Skin of body (tissue), 2 donors: ENCODE results near the gene MYOM3. TPM values are rescaled to one million over a fixed set of nuclear protein-coding genes. Genes with fewer than 3 reads are reported as not detected.
"Not testable (repeated sequence)": the region's sequence is repeated elsewhere in the genome, so short reads cannot be mapped to it uniquely, and the experiment has no call there.

Experiments used
- DNase-seq: peaks from one replicate; lab custom pipeline; 2025; lab: John Stamatoyannopoulos, UW
- total RNA-seq: library from RNA; depleted of rRNA; stranded (reverse); fragments of >200 nt; gene quantifications from one replicate; pipeline ENCODE4 v1.2.3, GENCODE V29; 2014

The MYOM3 gene
- total RNA-seq, 1 donor from 2014 or later = 32.7 TPM

DNA sequence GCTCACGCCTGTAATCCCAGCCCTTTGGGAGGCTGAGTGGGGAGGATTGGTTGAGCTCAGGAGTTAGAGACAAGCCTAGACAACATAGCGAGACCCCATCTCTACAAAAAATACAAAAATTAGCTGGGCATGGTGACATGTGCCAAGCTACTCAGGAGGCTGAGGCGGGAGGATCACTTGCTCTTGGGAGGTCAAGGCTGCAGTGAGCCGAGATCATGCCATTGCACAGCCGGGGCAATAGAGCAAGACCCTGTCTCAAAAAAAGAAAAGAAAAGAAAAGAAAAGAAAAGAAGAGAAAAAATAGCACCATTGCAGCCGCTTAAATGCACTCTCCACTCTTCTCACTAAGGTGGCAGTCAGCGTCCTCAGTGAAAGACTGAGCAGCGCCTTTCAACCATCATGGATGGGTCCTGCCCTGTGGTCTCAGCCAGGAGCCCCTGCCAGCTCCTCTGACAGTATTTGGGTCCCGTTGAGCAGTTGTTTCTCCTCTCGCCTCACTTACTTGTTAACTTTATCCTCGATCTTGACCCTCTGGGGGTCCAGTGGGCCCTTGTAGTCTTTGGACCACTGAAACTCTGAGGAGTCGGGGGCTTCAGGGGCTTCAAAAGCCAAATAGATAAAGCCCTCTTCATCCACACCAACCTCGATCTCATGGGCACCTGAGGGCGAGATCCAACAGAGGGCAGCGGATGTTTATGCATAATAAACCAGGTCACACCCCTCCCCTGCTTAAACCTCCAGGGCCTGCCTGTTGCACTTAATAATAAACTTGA, 36.9 kb downstream of the MYOM3 start:
- DNase-seq = no peak

DNA sequence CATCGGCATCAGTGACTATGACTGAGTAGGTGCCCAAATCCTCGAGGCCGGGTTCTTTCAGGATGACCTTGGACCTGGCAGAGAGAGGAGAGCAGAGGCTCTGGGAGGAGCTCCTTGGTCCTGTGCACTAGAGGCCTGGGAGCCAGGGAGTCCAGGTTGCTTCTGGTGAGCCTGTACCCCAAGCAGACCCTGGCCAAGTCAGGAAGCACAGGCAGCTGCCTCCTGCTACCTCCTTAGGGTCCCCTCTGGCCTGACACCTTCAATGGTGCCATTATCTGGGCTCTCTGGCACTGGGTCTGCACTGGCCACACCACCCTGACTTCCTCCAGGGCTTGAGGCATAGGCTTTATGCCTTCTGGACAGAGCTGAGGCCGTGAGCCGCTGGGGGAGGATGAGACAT, 37.7 kb downstream of the MYOM3 start:
- no peak for DNase-seq

DNA sequence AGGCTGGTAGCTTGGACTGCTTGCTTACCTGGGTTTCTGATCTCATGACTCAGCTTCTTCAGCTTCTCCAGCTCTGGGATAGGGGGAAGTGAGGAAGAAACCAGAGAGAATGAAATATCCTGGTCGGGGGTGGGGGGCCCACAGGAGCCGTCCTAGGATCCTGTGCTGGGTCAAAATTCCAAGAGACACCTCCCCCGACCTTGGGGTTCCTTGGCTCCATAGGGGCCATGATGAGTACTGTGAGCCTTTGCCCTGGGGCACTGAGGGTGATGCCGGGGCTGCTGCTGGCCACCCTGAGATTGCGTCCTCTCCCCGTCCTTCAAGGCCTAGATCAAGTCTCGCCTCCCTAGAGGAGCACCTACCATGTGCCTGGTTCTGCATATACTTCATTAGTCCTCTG, 40.0 kb downstream of the MYOM3 start:
- DNase-seq = no peak

DNA sequence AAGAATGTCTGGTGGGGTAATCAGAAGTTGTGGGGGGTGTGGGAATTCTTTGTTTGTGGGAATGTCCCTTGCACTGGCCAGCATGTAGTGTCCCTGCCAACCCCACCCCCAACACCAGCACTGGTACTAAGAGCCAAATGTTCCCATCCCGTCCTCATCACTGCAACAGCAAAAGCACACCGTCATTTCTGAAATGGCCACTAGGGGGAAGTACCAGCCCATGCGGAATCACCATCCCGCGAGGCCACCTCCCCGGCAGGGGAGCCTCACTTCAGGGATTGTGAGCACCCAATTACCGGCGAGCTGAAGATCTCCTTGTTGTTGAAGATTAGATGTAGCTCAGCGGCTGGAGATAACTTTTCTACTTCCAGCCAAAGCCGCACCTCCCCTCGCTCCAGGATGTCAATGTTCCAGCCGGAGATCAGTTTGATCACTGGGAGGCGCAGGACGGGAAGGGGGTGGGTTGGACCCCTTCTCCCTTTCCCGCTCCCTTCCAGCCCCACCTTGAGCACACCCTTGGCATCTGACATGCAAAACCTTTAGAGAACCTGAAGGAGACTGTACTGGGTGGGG, 41.0 kb downstream of the MYOM3 start:
- DNase-seq = peak; percentile 19

DNA sequence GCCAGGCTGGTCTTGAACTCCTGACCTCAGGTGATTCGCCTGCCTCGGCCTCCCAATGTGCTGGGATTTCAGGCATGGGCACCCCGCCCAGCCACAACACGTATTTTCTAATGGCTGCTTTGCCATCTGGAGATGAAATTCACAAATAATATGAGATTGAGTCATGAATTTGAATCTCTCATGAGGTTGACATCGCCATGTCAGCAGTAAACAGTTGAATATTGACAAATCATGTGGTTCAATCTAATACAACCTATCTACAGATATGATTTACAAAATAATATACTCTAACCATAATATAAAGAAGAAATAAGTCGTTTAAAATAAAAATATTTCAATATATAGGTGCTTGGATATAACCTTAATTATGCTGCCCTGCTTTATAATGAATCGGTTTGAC, 42.1 kb downstream of the MYOM3 start:
- no peak for DNase-seq

DNA sequence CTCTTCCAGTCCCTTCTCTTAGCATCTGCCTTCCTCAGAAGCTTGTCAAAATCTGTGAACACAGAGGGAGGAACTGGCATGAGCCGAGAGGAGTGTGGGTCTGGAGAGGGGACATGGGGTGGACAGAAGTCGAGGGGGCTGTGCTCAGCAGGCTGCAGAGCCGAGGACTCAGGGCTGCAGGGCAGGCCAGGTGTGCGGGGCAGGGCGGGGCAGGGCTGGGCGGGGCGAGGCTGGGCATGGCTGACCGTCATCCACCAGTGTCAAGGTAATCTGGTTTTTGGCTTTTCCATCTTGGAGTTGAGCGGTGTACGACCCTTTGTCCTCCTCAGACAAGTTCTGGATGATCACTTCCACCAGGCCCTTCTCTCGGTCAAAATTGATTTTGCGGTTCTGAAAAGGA, 44.0 kb downstream of the MYOM3 start:
- DNase-seq = no peak

DNA sequence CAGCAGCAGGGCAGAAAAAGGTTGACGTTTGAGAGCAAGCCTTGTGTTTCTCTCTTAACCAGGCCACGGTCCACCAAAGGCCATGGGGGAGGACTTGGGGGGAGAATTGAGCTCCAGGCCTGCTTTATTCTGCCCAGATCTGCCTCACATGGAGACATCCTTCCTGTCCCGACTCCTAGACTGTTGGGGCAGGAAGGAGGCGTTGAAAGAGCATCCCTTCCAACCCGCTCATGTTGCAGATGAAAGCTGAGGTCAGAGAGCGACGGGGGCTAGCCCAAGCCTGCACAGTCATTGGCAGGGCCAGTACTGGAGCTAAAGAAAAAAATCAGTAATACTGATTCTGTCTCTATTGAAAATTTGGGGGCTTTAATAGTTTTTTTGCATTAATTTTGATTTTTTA, 46.6 kb downstream of the MYOM3 start:
- no peak for DNase-seq

DNA sequence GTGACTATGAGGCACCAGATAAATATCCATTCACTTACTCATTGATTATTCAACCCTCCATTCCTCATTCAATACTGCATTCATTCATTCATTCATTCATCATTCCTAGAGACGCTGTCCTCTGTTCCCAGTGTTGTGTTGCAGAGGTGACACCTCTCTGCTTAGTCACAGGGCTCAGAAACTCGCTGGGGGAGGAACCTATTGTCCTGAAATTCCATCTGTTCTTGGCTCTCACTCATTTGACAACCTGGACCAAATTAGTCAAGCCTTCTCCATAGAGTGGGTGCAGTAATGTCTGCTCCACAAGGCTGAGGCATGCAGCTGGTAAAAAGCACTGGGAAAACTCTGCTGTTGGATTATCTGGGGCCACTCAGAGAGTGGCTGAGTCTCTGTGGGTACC, 49.7 kb downstream of the MYOM3 start:
- DNase-seq = no peak

DNA sequence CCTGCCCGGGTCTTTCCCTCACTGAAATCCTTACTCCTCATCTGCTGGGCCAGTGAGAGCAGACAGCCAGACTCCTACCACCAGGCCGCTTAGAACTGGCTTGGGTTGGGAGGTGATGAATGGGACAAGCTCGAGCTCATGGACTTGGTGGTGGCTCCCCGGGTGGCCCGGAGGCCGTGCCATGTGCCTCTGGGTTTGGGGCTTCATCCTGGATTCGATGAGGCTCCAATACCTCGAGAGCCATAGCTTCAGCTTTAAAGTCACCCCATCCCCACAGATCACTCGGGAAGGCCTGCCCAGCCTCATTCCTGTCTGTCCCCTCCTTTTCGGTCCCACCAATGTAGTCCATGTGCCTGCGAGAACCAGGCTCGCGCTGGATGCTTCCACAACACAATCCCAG, 51.5 kb downstream of the MYOM3 start:
- DNase-seq = no peak

DNA sequence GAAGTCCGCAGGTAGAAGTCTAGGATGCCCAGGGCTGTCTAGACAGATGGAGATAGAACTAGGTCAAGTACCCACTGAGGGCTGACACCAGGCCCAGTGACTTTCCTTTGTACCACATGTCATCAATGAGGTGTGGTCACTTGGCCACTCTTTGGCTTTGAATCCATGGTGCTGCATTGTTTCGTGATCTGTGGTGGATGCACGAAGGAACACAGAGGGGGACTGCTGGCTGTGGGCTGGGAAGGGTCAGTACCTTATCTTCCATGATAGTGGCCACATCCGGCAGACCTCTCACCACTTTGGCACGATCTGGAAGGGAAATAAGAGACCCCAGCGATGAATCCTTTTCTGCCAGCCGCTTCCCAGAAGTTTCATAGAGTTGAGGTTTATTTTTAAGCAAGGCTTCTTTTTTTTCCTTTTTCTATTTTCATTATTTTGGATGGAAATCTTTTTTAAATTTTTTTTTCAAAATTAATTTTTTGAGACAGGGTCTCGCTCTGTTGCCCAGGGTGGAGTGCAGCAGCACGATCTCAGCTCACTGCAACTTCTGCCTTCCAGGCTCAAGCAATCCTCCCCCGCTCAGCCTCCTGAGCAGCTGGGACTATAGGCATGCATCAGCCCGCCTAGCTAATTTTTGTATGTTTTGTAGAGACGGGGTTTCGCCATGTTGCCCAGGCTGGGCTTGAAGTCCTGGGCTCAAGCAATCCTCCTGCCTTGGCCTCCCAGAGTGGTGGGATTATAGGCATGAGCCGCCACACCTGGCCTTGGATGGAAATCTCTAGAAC, 53.1 kb downstream of the MYOM3 start:
- DNase-seq = no peak

DNA sequence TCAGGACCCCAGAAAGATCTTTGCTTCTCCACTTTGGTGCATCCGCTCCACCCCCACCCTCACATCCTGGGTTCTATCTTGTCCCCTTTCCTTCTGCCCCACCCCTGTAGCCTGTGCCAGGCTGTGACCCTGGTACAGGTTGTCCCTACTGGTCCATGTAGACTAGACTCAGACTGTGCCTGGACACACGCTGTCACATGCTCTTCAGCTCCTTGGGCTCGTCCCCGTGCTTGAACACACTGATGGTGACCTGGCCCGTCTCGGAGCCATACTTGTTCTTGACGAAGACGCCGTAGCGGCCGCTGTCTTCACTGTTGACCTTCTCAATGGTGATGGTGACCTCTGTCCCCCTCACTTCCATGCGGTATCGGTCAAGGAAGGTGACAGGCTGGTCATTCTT, 54.8 kb downstream of the MYOM3 start:
- no peak for DNase-seq

DNA sequence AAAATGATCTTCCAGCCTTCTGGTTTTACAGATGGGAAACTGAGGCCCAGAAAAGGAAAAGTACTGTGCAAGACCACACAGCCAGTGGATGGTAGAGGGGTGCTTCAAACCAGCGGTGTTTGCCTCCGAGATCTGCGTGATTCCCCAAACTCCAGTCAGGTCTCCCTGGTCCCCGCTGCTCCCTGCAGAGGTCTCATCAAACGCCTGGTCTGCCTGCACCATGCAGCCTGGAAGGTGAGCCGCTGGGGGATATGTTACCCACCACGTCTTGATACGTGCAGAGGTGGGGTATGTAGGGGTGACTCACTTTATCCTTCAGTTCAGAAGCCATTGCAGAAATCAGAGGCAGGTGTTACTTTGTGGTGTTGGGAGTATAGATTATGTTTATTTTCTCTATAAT, 56.3 kb downstream of the MYOM3 start:
- DNase-seq = no peak

DNA sequence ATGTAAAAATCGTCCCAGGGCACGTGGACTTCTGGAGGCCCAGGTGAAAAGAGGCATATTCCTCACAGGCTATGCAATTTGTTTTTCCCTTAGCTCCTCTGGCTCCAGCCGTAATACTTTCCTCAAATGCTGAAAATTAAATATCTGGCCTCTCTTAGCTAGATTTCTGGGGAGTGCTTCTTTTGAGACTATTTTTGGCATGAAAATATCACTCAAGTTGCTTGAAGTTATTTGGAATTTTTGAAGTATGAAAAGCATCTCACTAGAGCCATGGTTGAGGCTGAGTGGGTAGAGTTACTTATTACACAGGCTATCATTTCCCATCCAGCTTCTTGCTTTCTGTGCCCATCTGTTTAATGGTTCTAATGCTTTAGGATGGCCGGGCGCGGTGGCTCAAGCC, 59.7 kb downstream of the MYOM3 start:
- no peak for DNase-seq

DNA sequence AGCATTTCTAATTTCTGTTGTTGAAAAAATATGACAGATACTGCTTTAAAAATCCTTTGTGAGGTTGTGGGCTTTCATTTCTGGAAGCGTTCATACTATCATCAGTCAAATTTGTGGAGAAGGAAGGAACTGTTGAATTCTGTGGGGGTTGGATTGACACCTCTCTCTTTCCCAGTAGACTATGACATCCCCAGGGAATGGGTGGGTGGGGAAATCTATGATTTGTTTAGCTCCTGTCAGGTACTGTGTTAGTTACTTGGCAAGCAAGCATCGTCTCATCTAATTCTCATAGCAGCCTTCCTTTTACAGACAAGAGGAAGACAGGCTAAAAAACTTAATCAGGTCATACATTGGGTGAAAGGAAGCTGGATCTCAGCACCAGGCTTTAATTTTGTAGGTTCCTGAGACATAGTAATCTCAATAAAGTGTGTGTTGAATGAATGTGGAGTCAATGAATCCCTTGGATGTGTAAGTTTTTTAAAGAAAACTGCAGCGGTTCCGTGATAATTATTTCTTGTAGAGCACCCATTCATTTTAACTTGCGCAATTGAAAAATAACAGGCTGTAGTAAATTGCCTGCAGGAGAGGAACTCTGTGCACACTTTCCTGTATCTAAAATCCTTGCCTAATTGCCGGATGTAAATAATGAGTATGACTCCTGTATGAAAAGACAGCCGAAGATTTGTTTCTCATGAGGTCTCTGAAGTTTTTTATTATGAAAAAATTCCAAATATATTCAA, 60.6 kb downstream of the MYOM3 start:
- no peak for DNase-seq

DNA sequence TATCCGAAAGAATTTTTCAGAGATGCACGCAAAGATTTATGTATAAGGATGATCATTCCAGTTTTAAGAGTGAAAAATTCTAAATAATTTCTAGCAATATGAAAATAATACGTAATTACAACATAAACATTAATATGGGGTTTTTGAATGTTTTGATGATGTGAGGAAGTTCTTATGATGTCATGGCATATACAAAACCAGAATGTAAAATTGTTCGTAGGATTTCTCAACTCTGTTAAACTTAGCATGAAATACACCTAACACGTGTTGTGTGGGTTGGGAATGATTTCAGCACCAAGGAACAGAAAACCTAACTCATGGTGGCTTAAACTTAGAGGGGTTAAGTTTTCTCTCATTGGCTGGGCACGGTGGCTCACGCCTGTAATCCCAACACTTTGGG, 62.2 kb downstream of the MYOM3 start:
- DNase-seq = no peak

DNA sequence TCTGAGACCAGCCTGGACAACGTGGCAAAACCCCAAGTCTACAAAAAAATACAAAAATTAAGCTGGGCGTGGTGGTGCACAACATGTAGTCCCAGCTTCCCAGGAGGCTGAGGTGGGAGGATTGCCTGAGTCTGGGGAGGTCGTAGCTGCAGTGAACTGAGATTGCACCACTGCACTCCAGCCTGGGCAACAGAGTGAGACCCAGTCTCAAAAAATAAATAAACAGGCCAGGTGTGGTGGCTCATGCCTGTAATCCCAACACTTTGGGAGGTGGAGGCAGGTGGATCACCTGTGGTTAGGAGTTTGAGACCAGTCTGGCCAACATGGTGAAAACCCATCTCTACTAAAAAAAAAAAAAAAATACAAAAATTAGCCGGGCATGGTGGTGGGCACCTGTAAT, 63.0 kb downstream of the MYOM3 start:
- DNase-seq = not testable (repeated sequence)

DNA sequence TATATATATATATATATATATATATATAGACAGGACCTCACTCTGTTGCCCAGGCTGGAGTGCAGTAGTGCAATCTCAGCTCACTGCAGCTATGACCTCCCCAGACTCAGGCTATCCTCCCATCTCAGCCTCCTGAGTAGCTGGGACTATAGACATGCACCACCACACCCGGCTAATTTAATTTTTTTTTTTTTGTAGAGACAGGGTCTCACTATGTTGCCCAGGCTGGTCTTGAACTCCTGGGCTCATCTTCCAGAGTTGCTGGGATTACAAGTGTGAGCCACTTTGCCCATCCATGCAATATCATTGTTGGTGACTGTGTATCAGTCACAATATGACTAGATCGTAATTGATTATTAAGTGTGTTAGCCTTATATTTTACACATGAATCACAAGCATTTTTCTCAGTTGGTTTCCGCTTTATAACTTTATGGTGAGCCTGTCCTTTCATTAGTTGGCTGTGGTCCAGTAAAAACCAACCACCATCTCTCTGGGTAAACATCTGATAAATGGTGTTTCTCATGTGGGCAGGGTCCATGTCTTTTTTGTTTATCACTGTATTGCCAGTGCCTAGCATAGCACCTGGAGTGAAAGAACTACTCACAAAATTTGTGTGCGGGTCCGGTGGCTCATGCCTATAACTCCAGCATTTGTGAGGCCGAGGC, 63.6 kb downstream of the MYOM3 start:
- DNase-seq = no peak

DNA sequence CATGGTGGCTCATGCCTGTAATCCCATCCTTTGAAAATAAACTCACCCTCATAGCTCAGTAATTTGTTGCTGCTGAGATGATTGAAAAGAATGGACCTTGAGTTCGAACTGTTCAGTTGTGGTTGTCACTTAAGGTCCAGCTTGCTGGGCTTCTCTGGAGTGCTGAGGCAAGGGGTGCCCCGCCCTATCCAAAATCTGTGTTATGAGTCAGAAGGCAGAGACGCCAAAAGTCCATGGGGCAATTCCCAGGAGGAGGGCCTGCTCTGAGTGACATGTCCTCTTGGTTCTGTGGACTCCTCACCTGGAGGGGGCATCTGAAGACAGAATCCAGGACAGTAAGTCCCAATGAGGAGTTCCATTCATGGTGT, 64.8 kb downstream of the MYOM3 start:
- no peak for DNase-seq

DNA sequence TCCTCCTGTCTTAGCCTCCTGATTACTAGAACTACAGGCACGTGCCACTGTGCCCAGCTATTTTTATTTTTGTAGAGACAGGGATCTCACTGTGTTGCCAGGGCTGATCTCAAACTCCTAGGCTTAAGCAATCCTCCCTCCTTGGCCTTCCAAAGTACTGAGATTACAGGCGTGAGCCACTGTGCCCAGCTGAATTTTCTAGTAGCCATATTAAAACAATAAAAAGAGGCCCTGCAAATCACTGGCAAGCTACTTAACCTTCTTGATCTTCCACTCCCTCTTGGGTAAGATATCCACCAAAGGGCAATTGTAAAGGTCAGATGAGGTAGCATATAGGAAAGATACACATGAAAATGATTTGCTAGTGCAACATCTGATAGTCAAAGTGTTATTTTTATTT, 66.2 kb downstream of the MYOM3 start:
- DNase-seq = no peak

DNA sequence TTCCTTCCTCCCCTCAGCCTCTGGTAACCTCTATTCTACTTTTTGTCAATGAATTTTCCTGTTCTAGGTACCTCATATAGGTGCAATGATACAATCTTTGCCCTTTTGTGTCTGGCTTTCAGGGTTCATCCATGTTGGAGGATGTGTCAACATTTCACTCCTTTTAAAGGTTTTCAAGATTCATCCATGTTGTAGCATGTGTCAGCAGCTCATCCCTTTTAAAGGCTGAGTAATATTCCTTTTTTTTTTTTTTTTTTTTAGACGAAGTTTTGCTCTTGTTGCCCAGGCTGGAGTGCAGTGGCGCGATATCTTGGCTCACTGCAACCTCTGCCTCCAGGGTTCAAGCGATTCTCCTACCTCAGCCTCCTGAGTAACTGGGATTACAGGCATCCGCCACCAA, 67.3 kb downstream of the MYOM3 start:
- DNase-seq = not testable (repeated sequence)

DNA sequence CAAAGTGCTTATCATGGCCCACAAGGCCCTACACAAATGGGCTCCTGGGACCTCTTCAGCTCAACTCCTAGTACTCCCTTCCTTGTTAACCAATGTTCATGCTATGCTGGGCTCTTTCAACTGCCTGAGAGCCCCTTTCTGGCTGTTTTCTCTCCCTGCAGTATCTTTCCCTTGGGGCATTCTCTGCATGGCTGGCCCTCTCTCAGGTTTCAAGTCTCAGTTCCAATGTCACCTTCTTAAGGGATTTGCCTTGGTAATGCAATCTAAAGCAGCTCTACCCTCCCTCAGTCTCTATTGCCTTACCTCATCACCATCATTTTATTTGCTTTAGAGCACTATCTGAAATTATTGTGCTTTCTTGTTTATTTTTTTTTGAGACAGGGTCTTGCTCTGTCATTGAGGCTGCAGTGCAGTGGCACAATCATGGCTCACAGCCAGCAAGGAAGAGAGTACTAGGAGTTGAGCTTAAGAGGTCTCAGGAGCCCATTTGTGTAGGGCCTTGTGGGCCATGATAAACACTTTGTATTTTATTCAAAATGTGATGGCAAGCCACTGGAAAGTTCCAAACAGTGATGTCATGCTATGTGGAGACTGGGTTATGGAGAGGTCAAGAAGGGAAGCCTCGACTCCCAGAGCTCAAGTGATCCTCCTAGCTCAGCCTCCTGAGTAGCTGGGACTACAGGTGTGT, 68.4 kb downstream of the MYOM3 start:
- no peak for DNase-seq
